ENCODE measurements around the gene CDK4. TPM values are rescaled to one million over a fixed set of nuclear protein-coding genes. Genes with fewer than 3 reads are reported as not detected.

Gene CDK4
- total and polyA plus RNA-seq, 2 of the 13 experiments (the other 11 are each of a cell fraction or from before 2014, with no cell fraction given) = 191 to 209 TPM

DNA sequence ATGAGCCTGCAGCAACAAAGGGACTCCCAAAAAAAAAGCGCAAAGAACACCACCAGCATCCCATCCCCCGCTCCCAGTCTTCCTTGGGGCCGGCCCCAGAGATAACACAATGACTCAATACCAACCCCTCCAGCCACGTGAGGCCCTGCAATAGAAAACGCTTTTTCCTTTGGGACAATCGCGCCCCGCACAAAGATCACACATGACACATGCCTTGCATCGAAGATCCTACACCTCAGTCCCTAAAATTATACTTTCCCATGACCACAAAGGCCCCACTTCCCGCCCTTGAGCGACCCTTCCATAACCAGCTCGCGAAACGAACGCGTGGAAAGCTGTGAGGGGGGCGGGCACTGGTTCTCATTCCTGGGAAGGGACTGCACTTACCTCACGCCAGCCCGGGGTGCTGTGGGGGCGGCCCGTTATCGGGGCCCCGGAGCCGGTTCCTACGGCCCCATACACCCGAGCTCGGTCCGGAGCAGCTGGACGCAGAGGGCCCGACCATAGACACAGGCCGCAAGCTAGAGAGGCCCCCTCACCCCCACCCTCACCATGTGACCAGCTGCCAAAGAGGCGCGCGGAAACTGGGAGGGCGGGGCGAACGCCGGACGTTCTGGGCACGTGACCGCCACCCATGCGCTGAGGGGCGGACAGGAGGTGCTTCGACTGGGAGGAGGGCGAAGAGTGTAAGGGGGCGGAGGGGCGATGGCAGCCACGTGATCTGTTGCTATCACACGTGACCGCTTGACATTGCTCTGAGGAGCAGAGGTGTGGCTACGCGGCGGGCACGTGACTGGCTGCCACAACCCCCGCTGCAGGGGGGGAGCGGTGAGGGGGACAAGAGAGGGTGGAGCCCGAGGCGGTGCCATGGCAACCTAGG is at the start of gene CDK4 (continued):
- TF ChIP-seq, protein P1, sequence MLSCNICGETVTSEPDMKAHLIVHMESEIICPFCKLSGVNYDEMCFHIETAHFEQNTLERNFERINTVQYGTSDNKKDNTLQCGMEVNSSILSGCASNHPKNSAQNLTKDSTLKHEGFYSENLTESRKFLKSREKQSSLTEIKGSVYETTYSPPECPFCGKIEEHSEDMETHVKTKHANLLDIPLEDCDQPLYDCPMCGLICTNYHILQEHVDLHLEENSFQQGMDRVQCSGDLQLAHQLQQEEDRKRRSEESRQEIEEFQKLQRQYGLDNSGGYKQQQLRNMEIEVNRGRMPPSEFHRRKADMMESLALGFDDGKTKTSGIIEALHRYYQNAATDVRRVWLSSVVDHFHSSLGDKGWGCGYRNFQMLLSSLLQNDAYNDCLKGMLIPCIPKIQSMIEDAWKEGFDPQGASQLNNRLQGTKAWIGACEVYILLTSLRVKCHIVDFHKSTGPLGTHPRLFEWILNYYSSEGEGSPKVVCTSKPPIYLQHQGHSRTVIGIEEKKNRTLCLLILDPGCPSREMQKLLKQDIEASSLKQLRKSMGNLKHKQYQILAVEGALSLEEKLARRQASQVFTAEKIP (CRISPR knock-in tag; IDR thresholded peaks at IDR 0.05; ENCODE audit: borderline replicate concordance) = no peak
- TF ChIP-seq ZNF24 (IDR thresholded peaks at IDR 0.05) (0 out of 2 replicates have a peak, but pooled peaks have one; percentile 21), SSRP1 (CRISPR knock-in tag; IDR thresholded peaks at IDR 0.05) (no peak; the same call in 1 of the 2 replicates), KAT2B (IDR thresholded peaks at IDR 0.05; ENCODE audit: borderline replicate concordance, low read depth, low read length) (no peak), ZFP36L1 (CRISPR knock-in tag; IDR thresholded peaks at IDR 0.05) (peak; percentile 94), MZF1 (CRISPR knock-in tag; IDR thresholded peaks at IDR 0.05; ENCODE audit: borderline replicate concordance) (no peak; the same call in 1 of the 2 replicates), ZZZ3 (CRISPR knock-in tag; IDR thresholded peaks at IDR 0.05; ENCODE audit: borderline replicate concordance) (peak; percentile 94; the same call in 1 of the 2 replicates), JUNB (CRISPR knock-in tag; IDR thresholded peaks at IDR 0.05; ENCODE audit: borderline replicate concordance) (no peak), SOX5 (CRISPR knock-in tag; IDR thresholded peaks at IDR 0.05; ENCODE audit: borderline replicate concordance) (peak; percentile 69; the same call in 1 of the 2 replicates), CENPX (CRISPR knock-in tag; IDR thresholded peaks at IDR 0.05) (no peak), ZNF549 (CRISPR knock-in tag; IDR thresholded peaks at IDR 0.05) (no peak), ZNF337 (CRISPR knock-in tag; IDR thresholded peaks at IDR 0.05; ENCODE audit: borderline replicate concordance, low read depth) (peak; percentile 52; the same call in 1 of the 2 replicates), GABPA (IDR thresholded peaks at IDR 0.05; ENCODE audit: low read depth, low read length) (peak; percentile 71), GABPA (CRISPR knock-in tag; IDR thresholded peaks at IDR 0.05; ENCODE audit: low read depth) (peak; percentile 91), SKI (IDR thresholded peaks at IDR 0.05; ENCODE audit: partially characterized antibody) (no peak), ZNF562 (CRISPR knock-in tag; IDR thresholded peaks at IDR 0.05; ENCODE audit: borderline replicate concordance) (no peak; the same call in 1 of the 2 replicates), RBM22 (optimal IDR thresholded peaks at IDR 0.05; ENCODE audit: low read length) (peak; percentile 39), PRMT3 (CRISPR knock-in tag; IDR thresholded peaks at IDR 0.05; ENCODE audit: borderline replicate concordance, low read depth) (no peak), ARID2 (CRISPR knock-in tag; IDR thresholded peaks at IDR 0.05; ENCODE audit: borderline replicate concordance) (no peak), HOXA3 (CRISPR knock-in tag; IDR thresholded peaks at IDR 0.05) (peak; percentile 88)
- TF ChIP-seq, protein P2, sequence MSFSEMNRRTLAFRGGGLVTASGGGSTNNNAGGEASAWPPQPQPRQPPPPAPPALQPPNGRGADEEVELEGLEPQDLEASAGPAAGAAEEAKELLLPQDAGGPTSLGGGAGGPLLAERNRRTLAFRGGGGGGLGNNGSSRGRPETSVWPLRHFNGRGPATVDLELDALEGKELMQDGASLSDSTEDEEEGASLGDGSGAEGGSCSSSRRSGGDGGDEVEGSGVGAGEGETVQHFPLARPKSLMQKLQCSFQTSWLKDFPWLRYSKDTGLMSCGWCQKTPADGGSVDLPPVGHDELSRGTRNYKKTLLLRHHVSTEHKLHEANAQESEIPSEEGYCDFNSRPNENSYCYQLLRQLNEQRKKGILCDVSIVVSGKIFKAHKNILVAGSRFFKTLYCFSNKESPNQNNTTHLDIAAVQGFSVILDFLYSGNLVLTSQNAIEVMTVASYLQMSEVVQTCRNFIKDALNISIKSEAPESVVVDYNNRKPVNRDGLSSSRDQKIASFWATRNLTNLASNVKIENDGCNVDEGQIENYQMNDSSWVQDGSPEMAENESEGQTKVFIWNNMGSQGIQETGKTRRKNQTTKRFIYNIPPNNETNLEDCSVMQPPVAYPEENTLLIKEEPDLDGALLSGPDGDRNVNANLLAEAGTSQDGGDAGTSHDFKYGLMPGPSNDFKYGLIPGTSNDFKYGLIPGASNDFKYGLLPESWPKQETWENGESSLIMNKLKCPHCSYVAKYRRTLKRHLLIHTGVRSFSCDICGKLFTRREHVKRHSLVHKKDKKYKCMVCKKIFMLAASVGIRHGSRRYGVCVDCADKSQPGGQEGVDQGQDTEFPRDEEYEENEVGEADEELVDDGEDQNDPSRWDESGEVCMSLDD (CRISPR knock-in tag; IDR thresholded peaks at IDR 0.05; ENCODE audit: borderline replicate concordance) = no peak
- TF ChIP-seq, protein P3, sequence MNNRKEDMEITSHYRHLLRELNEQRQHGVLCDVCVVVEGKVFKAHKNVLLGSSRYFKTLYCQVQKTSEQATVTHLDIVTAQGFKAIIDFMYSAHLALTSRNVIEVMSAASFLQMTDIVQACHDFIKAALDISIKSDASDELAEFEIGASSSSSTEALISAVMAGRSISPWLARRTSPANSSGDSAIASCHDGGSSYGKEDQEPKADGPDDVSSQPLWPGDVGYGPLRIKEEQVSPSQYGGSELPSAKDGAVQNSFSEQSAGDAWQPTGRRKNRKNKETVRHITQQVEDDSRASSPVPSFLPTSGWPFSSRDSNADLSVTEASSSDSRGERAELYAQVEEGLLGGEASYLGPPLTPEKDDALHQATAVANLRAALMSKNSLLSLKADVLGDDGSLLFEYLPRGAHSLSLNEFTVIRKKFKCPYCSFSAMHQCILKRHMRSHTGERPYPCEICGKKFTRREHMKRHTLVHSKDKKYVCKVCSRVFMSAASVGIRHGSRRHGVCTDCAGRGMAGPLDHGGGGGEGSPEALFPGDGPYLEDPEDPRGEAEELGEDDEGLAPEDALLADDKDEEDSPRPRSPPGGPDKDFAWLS (CRISPR knock-in tag; IDR thresholded peaks at IDR 0.05; ENCODE audit: borderline replicate concordance) = peak; percentile 89; the same call in 1 of the 2 replicates
